Measurements from ENCODE around the gene AFG1L. TPM values are rescaled to one million over a fixed set of nuclear protein-coding genes. Genes with fewer than 3 reads are reported as not detected.

Gene AFG1L
- total and polyA plus RNA-seq, 2 experiments from 2014 or later = 9.4 to 9.7 TPM

DNA sequence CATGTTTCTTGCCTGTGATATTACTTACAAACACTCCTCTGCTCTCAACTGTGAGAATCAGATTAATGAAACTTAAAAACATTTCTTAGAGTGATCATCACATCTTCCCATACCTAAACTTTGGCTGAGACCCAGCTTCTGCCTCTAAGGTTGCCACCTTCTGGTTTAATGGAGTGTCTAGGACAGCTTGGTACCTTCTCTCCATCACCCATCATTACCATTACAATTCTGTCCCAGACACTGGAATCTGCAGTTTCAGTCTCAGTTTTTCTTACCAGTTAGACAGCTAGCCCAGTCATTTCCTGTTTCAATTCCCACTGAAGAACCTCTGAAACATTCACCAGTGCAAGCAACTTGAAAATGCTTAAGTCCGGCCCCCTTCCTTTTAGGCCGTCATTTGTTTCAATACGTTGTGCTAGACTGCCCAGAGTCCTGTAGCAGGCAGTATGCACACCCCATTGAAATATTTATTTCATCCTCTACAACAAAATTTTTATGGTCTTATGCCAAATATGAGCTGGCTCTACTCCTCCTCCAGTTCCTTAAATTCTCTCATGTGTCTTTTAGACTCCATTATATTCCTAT lies 158.8 kb downstream of the AFG1L start:
- H3K4me2 ChIP-seq = no peak overlapping the region
- H3K9me3 ChIP-seq (ENCODE audit: low read depth) = no peaks in the 10 kb centered on the region
- H2AFZ ChIP-seq = no peak overlapping the region
- H3K27ac ChIP-seq = peak overlapping the region; percentile 44
- TF ChIP-seq, protein P1, sequence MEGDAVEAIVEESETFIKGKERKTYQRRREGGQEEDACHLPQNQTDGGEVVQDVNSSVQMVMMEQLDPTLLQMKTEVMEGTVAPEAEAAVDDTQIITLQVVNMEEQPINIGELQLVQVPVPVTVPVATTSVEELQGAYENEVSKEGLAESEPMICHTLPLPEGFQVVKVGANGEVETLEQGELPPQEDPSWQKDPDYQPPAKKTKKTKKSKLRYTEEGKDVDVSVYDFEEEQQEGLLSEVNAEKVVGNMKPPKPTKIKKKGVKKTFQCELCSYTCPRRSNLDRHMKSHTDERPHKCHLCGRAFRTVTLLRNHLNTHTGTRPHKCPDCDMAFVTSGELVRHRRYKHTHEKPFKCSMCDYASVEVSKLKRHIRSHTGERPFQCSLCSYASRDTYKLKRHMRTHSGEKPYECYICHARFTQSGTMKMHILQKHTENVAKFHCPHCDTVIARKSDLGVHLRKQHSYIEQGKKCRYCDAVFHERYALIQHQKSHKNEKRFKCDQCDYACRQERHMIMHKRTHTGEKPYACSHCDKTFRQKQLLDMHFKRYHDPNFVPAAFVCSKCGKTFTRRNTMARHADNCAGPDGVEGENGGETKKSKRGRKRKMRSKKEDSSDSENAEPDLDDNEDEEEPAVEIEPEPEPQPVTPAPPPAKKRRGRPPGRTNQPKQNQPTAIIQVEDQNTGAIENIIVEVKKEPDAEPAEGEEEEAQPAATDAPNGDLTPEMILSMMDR (IDR thresholded peaks at IDR 0.05; ENCODE audit: poor library complexity) = no peak
- TF ChIP-seq EZH2phosphoT487 (IDR thresholded peaks at IDR 0.05; ENCODE audit: low read depth, severe bottlenecking, unreplicated experiment) = no peak
- TF ChIP-seq EZH2 (IDR thresholded peaks at IDR 0.05; ENCODE audit: borderline replicate concordance) = no peak
- no peak overlapping the region for H3K4me3 ChIP-seq
- 71% methylated on average over 3 of the region's 3 CpGs for WGBS (ENCODE audit: low lambda C conversion rate, missing lambda C conversion rate)
- no peaks in the 10 kb centered on the region for H3K36me3 ChIP-seq (replicated peaks; ENCODE audit: insufficient read depth, low read depth)
- no peaks in the 10 kb centered on the region for H3K9me2 ChIP-seq (replicated peaks; ENCODE audit: insufficient read depth)
- no peaks in the 10 kb centered on the region for H3K4me1 ChIP-seq (ENCODE audit: insufficient read depth)
- H3K27me3 ChIP-seq = no peaks in the 10 kb centered on the region
- DNase-seq (ENCODE audit: low spot score) = no peak
- H3K79me2 ChIP-seq = peaks cover 5% of the 10 kb centered on the region
- H4K20me1 ChIP-seq (ENCODE audit: insufficient read depth, poor library complexity, severe bottlenecking) = no peaks in the 10 kb centered on the region

DNA sequence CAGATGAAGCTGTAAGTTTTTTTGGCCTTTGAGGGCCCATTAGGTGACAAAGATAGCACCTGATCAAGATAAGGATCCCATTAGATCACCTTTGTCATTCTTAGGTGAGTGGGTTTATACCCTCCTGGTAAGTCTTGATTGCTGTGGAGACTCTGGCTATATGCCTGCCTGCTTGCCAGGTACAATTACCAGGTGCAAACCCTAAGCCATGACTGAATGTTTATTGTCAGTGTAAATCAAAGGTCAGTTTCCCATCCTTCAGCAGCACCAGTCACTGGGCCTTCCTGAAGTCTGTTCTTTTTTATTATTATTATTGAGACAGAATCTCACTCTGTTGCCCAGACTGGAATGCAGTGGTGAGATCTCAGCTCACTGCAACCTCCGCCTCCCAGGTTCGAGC lies 159.5 kb downstream of the AFG1L start:
- Histone ChIP-seq H3K79me2 (peaks cover 5% of the 10 kb centered on the region), H4K20me1 (ENCODE audit: insufficient read depth, poor library complexity, severe bottlenecking) (no peaks in the 10 kb centered on the region), H3K27me3 (no peaks in the 10 kb centered on the region), H2AFZ (no peak overlapping the region), H3K4me3 (no peak overlapping the region), H3K36me3 (replicated peaks; ENCODE audit: insufficient read depth, low read depth) (no peaks in the 10 kb centered on the region), H3K4me1 (ENCODE audit: insufficient read depth) (no peaks in the 10 kb centered on the region), H3K9me3 (ENCODE audit: low read depth) (no peaks in the 10 kb centered on the region), H3K9me2 (replicated peaks; ENCODE audit: insufficient read depth) (no peaks in the 10 kb centered on the region), H3K27ac (peak overlapping the region; percentile 50), H3K4me2 (no peak overlapping the region)
- TF ChIP-seq EZH2phosphoT487 (IDR thresholded peaks at IDR 0.05; ENCODE audit: low read depth, severe bottlenecking, unreplicated experiment) = no peak
- TF ChIP-seq, protein P1 (IDR thresholded peaks at IDR 0.05; ENCODE audit: poor library complexity) = no peak
- no peak for TF ChIP-seq EZH2 (IDR thresholded peaks at IDR 0.05; ENCODE audit: borderline replicate concordance)
- peak; percentile 46 for DNase-seq (ENCODE audit: low spot score)
- 87% methylated on average over 2 of the region's 2 CpGs for WGBS (ENCODE audit: low lambda C conversion rate, missing lambda C conversion rate)

DNA sequence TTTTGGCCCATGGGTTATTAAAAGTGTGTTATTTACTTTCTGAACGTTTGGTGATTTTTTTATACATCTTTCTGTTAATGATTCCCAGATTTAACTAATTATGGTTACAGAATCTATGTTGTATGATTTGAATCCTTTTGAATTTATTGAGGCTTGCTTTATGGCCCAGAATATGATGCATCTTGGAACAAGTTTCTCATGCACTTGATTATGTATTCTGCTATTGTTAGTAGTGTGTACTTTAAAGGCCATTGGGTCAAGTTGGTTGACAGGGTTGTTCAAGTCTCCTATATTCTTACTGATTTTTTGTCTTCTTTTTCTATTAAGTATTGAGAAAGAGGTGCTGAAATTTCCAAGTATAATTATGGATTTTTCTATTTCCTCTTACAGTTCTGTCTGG lies 160.8 kb downstream of the AFG1L start:
- H3K9me3 ChIP-seq (ENCODE audit: low read depth) = no peaks in the 10 kb centered on the region
- no peak overlapping the region for H3K4me2 ChIP-seq
- H3K79me2 ChIP-seq = peaks cover 5% of the 10 kb centered on the region
- 45% methylated on average over 1 of the region's 1 CpG for WGBS (ENCODE audit: low lambda C conversion rate, missing lambda C conversion rate)
- no peak overlapping the region for H2AFZ ChIP-seq
- no peak for DNase-seq (ENCODE audit: low spot score)
- H3K9me2 ChIP-seq (replicated peaks; ENCODE audit: insufficient read depth) = no peaks in the 10 kb centered on the region
- no peaks in the 10 kb centered on the region for H4K20me1 ChIP-seq (ENCODE audit: insufficient read depth, poor library complexity, severe bottlenecking)
- no peak overlapping the region for H3K4me3 ChIP-seq
- no peaks in the 10 kb centered on the region for H3K27me3 ChIP-seq
- H3K27ac ChIP-seq = no peak overlapping the region
- TF ChIP-seq EZH2 (IDR thresholded peaks at IDR 0.05; ENCODE audit: borderline replicate concordance) (no peak), EZH2phosphoT487 (IDR thresholded peaks at IDR 0.05; ENCODE audit: low read depth, severe bottlenecking, unreplicated experiment) (no peak)
- TF ChIP-seq, protein P1 (IDR thresholded peaks at IDR 0.05; ENCODE audit: poor library complexity) = no peak
- no peaks in the 10 kb centered on the region for H3K36me3 ChIP-seq (replicated peaks; ENCODE audit: insufficient read depth, low read depth)
- H3K4me1 ChIP-seq (ENCODE audit: insufficient read depth) = no peaks in the 10 kb centered on the region
